ENCODE results near the gene HDAC1.

DNA sequence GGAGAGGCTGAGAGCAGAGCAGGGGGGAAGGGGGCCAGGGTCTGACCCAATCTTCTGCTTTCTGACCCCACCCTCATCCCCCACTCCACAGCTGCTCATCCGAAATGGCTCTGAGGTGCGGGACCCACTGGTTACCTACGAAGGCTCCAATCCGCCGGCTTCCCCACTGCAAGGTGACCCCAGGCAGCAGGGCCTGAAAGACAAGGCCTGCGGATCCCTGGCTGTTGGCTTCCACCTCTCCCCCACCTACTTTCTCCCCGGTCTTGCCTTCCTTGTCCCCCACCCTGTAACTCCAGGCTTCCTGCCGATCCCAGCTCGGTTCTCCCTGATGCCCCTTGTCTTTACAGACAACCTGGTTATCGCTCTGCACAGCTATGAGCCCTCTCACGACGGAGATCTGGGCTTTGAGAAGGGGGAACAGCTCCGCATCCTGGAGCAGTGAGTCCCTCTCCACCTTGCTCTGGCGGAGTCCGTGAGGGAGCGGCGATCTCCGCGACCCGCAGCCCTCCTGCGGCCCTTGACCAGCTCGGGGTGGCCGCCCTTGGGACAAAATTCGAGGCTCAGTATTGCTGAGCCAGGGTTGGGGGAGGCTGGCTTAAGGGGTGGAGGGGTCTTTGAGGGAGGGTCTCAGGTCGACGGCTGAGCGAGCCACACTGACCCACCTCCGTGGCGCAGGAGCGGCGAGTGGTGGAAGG, 17.1 kb upstream of the HDAC1 start:
- TF ChIP-seq POLR2AphosphoS5 (IDR thresholded peaks at IDR 0.05): no peak
- no peak for TF ChIP-seq CTCF (IDR thresholded peaks at IDR 0.05)
- no peak for TF ChIP-seq POLR2A (IDR thresholded peaks at IDR 0.05)
- TF ChIP-seq EP300 (IDR thresholded peaks at IDR 0.05): no peak

All from gastroesophageal sphincter (tissue), 3 donors.